HL-60 (cell line): ENCODE measurements around the gene SNX3.
"Not testable (repeated sequence)": the region's sequence is repeated elsewhere in the genome, so short reads cannot be mapped to it uniquely, and the experiment has no call there.

Experiments used
- POLR2AphosphoS5 ChIP-seq: IDR thresholded peaks from 2 replicates; pipeline ENCODE4 v1.6.1; 2012; ENCODE audit warnings: low read depth
- TF ChIP-seq, protein P1 (sequence below): IDR thresholded peaks from one replicate; pipeline ENCODE4 v1.5.1; 2011; ENCODE audit warnings: low read length, control low read depth, inconsistent platforms; ENCODE audit not compliant: insufficient read depth

DNA sequence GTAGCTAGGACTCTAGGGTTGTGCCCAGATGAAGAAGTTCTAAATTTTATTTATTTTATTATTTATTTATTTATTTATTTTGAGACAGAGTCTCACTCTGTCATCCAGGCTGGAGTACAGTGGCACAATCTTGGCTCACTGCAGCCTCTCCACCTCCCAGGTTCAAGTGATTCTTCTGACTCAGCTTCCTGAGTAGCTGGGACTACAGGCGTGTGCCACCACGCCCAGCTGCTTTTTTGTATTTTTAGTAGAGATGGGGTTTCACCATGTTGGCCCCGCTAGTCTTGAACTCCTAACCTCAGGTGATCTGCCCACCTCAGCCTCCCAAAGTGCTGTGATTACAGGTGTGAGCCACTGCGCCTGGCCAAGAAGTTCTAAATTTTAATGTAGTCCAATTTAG is 47.8 kb upstream of the SNX3 start:
- TF ChIP-seq, protein P1, sequence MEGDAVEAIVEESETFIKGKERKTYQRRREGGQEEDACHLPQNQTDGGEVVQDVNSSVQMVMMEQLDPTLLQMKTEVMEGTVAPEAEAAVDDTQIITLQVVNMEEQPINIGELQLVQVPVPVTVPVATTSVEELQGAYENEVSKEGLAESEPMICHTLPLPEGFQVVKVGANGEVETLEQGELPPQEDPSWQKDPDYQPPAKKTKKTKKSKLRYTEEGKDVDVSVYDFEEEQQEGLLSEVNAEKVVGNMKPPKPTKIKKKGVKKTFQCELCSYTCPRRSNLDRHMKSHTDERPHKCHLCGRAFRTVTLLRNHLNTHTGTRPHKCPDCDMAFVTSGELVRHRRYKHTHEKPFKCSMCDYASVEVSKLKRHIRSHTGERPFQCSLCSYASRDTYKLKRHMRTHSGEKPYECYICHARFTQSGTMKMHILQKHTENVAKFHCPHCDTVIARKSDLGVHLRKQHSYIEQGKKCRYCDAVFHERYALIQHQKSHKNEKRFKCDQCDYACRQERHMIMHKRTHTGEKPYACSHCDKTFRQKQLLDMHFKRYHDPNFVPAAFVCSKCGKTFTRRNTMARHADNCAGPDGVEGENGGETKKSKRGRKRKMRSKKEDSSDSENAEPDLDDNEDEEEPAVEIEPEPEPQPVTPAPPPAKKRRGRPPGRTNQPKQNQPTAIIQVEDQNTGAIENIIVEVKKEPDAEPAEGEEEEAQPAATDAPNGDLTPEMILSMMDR = not testable (repeated sequence)
- not testable (repeated sequence) for TF ChIP-seq POLR2AphosphoS5
